Activated naive CD4-positive, alpha-beta T cell (primary cell): ENCODE data around the gene GRM5.

ENCODE experiments used
- DNase-seq, 4 experiments: peaks; one replicate each; lab custom pipeline; 2025; lab: John Stamatoyannopoulos, UW

GRM5 gene

DNA sequence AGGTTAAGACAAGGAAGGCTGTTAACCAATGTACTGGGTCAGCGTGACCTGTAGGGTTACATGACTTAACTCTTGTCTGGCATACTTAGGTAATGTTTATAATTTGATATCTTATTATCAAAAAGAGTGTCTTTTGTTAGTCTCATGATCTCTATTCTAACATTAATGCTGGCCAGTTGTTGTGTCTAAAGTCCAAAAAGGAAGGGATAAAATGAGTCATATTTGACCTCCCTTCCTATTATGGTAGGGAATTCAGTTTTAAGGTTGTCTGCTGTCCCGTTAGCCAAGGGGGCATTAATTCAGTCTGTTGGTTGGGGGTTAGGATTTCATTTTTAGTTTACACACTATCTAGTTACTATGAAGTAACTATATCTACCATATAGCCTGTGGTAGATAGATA lies 364.0 kb downstream of the GRM5 start:
- no peak for DNase-seq

DNA sequence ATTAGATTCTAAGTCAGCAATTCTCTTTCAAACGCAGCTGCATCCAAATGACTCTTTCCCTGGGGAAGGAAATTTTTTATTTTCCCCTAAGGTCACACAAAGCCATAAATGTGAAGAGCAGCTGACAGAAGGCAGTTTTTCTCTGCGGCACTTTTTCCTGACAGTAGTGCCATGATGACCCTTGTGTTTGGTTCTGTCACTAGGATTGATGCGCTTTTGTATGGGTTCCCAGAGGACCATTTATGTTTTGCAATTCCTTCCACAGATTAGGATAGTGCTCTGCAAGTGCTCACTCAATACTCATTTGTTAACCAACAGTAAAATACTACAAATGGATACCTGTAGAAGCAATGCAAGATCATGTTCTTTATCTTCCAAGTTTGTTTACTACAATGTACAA lies 368.6 kb downstream of the GRM5 start:
- no peak for DNase-seq

GRCh38 chr11:88695689-88696414 lies 369.9 kb downstream of the GRM5 start:
- no peak for DNase-seq

DNA sequence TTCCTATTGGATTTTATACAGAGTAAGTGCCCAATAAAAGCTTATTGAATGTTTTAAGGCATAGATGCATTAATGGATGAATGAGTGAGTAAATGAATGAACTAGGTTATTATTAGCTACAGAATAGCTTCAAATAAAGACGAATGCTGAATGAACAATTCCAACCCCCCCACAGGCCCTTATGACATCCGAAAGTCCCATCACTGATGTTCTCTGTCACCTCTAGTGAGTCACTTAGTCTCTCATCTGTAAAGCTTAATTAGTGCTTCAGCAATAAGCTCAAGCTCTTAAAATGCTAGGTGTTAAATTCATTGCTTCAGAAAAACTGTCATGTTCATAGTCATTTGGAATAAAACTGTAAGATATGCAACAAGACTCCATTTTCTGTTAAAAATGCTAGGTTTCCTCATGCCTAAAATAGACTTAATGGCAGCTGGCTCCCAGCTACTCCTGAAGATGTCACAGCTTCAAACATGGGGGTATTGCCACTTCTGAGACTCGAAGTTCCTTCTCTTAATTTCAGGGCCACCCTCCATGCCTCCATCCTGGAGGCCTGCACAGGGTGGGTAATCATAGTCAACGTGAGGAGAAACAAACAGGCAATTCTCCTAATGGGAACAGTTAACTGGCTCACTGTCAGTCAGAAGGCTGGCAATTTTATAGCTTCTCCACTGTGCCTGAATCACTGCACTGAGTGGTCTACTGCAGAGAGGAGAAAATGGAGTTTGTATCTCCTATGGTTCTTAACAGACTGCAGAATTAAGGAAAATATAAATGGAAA lies 373.3 kb downstream of the GRM5 start:
- DNase-seq, result no peak

DNA sequence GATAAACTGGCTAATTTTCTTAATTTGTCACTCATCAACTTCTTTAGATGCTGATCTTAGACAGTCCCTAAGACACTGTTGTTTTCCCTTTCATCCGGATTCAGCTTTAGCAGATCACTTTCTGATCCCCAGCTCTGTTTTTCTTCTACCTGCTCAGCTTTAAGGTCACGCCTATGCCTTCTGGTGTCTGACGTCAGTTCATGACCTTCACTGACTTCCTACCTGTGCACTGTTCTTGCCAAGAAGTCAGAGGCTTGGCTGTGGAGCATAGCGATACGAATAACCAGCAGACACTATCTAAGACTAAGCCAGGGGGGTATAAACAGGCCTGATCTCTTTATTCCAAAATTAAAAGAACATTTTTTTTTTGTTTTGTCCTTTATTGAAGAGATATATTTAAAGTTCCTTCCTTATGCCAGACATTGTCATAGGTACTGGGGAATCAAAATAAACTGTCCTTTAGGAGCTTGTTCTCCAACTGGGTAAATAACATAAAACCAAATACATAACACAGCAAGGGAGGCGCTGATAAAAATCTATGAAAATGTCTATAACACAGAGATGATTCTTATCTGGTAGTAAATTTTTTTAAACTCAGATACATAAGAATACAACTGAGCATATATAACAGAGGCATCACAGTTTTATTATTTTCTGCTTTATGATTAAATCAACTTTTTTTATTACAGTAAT lies 376.1 kb downstream of the GRM5 start:
- peak in 1 of 4 experiments; percentile 7 for DNase-seq

DNA sequence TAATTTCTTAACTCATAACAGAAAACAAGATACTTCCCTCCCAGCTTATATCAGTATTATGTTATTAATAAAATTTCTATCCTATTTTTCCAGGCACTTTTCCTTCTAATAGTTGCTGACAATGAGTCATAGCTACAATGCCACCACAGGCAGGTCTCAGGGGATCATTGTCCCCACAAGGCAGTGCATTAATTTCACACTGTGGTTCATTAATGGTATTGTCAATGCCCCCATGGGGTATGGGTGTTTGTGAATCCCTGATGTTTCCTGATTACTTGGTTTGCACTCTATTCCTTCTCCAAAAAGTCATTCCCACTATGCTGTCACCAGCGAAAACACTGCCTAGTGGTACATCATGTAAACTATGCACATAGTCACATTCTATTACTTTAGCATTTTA lies 382.8 kb downstream of the GRM5 start:
- no peak for DNase-seq

- DNase-seq, result no peak
These were observed 385.0 kb downstream of the GRM5 start for GRCh38 chr11:88680806-88681205.

GRCh38 chr11:88666364-88666763 lies 399.4 kb downstream of the GRM5 start:
- DNase-seq, result no peak

DNA sequence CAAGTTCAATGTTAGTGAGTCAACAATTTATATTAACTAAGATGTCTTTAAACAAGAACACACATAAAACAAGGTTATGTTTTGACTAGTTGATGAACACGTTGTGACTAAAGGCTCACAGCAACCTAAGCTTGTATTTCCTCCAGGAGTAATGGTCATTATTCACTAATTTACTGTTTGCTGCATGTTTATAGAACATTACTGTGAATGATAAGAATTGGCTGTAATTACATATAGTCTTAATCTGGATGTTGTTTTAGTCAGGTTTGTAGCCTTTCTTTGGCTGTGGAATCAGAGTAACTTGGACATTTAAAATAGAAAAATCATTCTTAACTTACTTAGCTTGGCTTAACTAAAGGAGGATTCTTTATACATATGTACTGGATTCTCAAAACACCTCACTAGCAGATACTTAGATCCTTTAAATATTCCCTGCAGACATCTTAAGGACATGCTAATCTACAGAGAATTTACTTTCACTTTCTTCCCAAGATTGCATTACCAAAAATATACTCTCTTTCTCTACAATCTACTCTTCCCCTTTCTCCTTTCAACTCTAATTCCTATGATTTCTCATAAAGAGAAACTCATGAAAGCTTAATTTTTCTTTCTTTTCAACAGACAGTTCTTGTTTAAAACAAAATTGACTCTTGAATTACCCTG lies 408.6 kb downstream of the GRM5 start:
- DNase-seq, result no peak

DNA sequence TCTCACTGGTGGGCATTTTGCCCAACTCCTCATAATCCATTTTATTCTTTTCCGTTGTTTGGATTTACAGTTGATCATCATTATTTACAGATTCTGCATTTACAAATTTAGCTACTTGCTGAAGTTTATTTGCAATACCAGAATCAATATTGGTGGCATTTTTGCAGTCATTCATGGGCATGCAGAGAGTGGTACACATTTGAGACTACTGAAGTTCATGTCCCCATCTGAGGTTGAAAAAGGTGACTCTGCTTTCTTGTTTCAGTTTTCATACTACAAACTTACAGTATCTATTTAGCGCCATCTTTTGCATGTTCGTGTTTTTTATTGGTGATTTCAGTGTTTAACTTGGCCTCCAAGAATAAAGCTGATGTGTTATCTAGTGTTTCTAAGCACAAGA lies 409.5 kb downstream of the GRM5 start:
- DNase-seq, result no peak

DNA sequence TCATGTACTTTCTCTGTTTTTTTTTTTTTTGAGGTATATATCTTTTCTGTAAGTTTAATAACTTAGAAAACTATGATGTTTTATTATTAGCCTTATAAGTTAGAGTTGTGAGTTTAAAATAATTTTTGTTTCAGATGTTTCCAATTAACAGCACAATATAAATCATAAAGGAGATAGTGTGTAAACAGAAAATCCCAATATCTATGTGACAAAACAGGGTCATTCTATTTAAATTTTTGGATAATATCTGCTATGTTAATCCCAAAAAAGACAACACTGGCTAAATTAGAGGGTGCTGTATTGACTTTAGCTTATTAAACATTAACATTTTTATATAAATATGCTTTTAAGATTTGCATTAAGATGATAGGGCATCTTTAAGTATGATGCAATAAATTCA lies 410.1 kb downstream of the GRM5 start:
- no peak for DNase-seq

GRCh38 chr11:88655196-88655595 lies 410.6 kb downstream of the GRM5 start:
- DNase-seq, result no peak

DNA sequence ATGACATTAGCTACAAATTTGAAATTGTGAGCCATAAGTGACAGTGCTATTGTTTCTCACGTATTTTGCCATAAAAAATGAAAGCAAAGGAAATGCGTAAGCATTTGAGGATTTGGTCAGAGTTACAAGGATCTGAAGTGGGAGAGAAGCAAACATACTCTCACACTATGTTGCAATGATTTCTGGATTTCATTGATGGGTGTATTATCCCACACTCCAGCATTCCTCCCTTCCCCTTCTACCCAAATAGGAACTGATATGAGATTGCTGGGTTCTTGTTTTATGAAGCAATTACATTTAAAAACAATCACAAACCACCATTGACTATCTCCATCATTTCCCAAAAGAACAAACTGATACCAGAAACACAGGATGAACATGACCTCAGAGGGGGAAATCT lies 414.2 kb downstream of the GRM5 start:
- no peak for DNase-seq

GRCh38 chr11:88644724-88645123 lies 421.1 kb downstream of the GRM5 start:
- no peak for DNase-seq

DNA sequence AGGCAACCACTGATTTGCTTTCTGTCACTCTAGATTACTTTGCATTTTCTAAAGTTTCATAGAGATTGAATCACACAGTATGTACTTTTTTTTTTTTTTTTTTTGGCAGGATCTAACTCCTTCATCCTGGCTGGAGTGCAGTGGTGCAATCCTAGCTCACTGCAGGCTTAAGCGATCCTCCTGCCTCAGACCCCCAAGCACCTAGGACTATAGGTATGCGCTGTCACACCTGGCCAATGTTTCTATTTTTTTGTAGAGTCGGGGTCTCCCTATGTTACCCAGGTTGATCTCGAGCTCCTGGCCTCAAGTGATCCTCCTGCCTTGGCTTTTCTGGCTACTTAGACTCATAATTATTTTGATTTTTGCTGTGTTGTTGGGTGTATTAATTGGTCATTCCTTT lies 433.6 kb downstream of the GRM5 start:
- no peak for DNase-seq

DNA sequence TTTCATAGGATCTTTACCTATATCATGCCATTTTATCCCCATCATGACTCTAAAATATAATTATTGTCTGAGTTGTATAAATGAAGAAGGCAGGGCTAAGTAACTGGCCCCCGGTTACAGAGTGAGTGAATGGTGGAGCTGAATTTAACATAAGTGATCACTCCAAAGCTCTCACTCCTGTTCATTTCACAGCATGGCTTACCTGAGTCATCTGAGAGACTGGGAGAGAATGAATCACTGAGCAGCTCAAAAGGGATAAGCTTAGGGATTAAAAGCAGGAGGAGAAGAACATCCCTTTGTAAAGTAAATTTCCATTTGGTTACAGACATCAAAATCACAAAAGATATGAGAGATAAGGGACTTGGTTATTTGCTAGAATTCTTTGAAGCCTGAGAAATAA lies 434.3 kb downstream of the GRM5 start:
- no peak for DNase-seq

- no peak for DNase-seq
These were observed 436.3 kb downstream of the GRM5 start for GRCh38 chr11:88629496-88629895.

- DNase-seq, result no peak
These were observed 439.6 kb downstream of the GRM5 start for GRCh38 chr11:88626216-88626615.

- no peak for DNase-seq
These were observed 442.3 kb downstream of the GRM5 start for GRCh38 chr11:88623531-88623930.

GRCh38 chr11:88620568-88621130 lies 445.1 kb downstream of the GRM5 start:
- no peak for DNase-seq

DNA sequence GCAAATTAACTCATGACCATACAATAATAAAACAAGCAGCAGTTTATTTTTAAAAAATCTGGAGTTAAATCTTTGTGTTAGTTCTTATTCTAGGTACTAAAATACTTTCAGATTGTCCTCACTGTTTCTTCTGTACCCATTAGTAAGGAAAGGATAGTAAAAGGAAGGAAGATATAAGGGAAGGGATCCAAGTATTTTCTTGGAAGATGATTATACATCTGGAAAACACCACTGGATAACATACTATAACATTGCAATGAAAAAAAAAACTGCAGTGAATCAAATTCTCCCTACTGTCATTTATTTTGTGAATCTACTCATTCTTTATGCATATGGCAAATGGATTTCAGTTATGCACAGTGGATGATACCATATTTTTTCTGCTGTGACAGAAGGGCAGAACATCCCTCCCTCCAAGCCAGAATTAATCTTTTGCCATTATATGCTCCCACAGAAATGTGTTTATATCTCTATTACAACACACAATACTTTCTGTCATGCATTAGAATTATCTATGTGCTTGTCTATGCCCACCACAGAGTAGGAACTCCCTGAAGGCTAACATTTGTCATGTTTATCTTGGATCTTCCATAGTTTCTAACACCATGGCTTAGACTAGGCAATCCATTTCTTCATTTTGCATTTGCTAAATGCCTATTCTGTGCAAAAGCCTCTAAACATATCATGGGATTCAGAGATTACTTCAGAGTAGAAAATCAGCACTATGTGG lies 446.0 kb downstream of the GRM5 start:
- no peak for DNase-seq

GRCh38 chr11:88619071-88619425 lies 446.7 kb downstream of the GRM5 start:
- DNase-seq, result no peak
